A549 (cell line): Measurements from ENCODE around the gene NTM. TPM values are rescaled to one million over a fixed set of nuclear protein-coding genes. Genes with fewer than 3 reads are reported as not detected.

Experiments
- ATAC-seq, 2 experiments: fragments of 200-7000 bp in 1 of 2; fragments of >200 bp in 1 of 2; cut with Nextera tagmentation in 1 of 2; cut with Tn5 transposase in 1 of 2; 3 replicates each; pipeline versions ENCODE4 v1.8.0 to v1.9.1; 2018 to 2020; ENCODE audit warnings: mild to moderate bottlenecking in 1 of 2, moderate library complexity in 1 of 2
- CTCF ChIA-PET: fragments of 300-600 bp; sonication (Branson Sonifier 250); formaldehyde crosslinking; extraction: SDS; loops from one replicate; lab custom pipeline; 2021; ENCODE audit warnings: antibody characterized with exemption, inconsistent platforms; lab: Yijun Ruan, JAX
- POLR2A ChIA-PET: fragments of 350-600 bp; formaldehyde crosslinking; extraction: SDS; loops from one replicate; lab custom pipeline; 2021; ENCODE audit warnings: antibody characterized with exemption, inconsistent platforms; lab: Yijun Ruan, JAX
- DNase-seq, 2 experiments: peaks; one replicate each; pipeline versions ENCODE4 v3.0.0 to v3.0.0-alpha.2; 2011 to 2016; ENCODE audit warnings: low read depth in 1 of 2, low spot score in 1 of 2
- FAIRE-seq: peaks from 2 replicates; lab custom pipeline; 2011; peaks lifted over from hg19 to GRCh38; lab: Jason Lieb, UNC
- H3K27ac ChIP-seq, 2 experiments: fragments of >200 bp; sonication (Bioruptor Twin); formaldehyde crosslinking; 3 replicates each; pipeline ENCODE4 v1.5.1; 2016 to 2017
- H3K4me1 ChIP-seq: fragments of >200 bp; sonication (Bioruptor Twin); formaldehyde crosslinking; 3 replicates; pipeline ENCODE4 v1.6.1; 2016
- H3K4me2 ChIP-seq: fragments of >200 bp; sonication (Bioruptor Twin); formaldehyde crosslinking; 3 replicates; pipeline ENCODE4 v1.6.1; 2016
- H3K4me3 ChIP-seq: fragments of >200 bp; sonication (Bioruptor Twin); formaldehyde crosslinking; 3 replicates; pipeline ENCODE4 v1.5.1; 2016
- H3K9me3 ChIP-seq: fragments of >200 bp; sonication (Bioruptor Twin); formaldehyde crosslinking; 3 replicates; pipeline ENCODE4 v1.6.1; 2016
- ATOH8 ChIP-seq: fragments of 250-450 bp; sonication (Bioruptor Pico); IDR thresholded peaks from 2 replicates; pipeline ENCODE4 v1.5.0; 2020; ENCODE audit warnings: low read depth, mild to moderate bottlenecking, moderate library complexity
- CBX8 ChIP-seq: fragments of 200-600 bp; sonication (generic); IDR thresholded peaks from 2 replicates; pipeline ENCODE4 v1.6.1; 2016
- CHD4 ChIP-seq: fragments of 200-600 bp; sonication (generic); IDR thresholded peaks from 2 replicates; pipeline ENCODE4 v1.6.1; 2016; ENCODE audit warnings: antibody characterized with exemption, mild to moderate bottlenecking, borderline replicate concordance
- EHMT2 ChIP-seq: fragments of 200-600 bp; sonication (generic); IDR thresholded peaks from 2 replicates; pipeline ENCODE4 v1.6.1; 2016; ENCODE audit warnings: antibody characterized with exemption, low read depth, mild to moderate bottlenecking, moderate library complexity
- ESRRA ChIP-seq: fragments of 150-350 bp; IDR thresholded peaks from 2 replicates; pipeline ENCODE4 v1.6.1; 2014; ENCODE audit warnings: mild to moderate bottlenecking, low read length, borderline replicate concordance
- FOSL2 ChIP-seq, 2 experiments: fragments of 450-650 bp in 1 of 2; fragments of >200 bp in 1 of 2; sonication (Bioruptor Twin) in 1 of 2; formaldehyde crosslinking; IDR thresholded peaks; 2 replicates each; pipeline versions ENCODE4 v1.5.0 to v1.6.1; 2016 to 2020; ENCODE audit warnings: mild to moderate bottlenecking in 1 of 2, moderate library complexity in 1 of 2
- HDAC2 ChIP-seq: fragments of 200-600 bp; sonication (generic); IDR thresholded peaks from 2 replicates; pipeline ENCODE4 v1.6.1; 2016
- HEYL ChIP-seq: fragments of 250-450 bp; sonication (Bioruptor Pico); IDR thresholded peaks from 2 replicates; pipeline ENCODE4 v1.8.0; 2021; ENCODE audit warnings: mild to moderate bottlenecking, moderate library complexity
- HOXB13 ChIP-seq: fragments of 250-450 bp; sonication (Bioruptor Pico); IDR thresholded peaks from 2 replicates; pipeline ENCODE4 v1.5.0; 2020; ENCODE audit warnings: low read depth, mild to moderate bottlenecking, moderate library complexity
- KDM1A ChIP-seq: fragments of 200-600 bp; sonication (generic); IDR thresholded peaks from 2 replicates; pipeline ENCODE4 v1.6.1; 2016; ENCODE audit warnings: low read depth, mild to moderate bottlenecking
- MAZ ChIP-seq: fragments of 150-350 bp; IDR thresholded peaks from 2 replicates; pipeline ENCODE4 v1.6.1; 2014; ENCODE audit warnings: antibody characterized with exemption, low read depth, low read length, borderline replicate concordance
- RARB ChIP-seq: fragments of 250-450 bp; sonication (Bioruptor Pico); IDR thresholded peaks from 2 replicates; pipeline ENCODE4 v1.8.0; 2021; ENCODE audit warnings: mild to moderate bottlenecking, moderate library complexity
- RCOR1 ChIP-seq: fragments of 150-350 bp; IDR thresholded peaks from 2 replicates; pipeline ENCODE4 v1.6.1; 2014; ENCODE audit warnings: antibody characterized with exemption, low read length, low read depth
- RNF2 ChIP-seq: fragments of 200-600 bp; sonication (generic); IDR thresholded peaks from 2 replicates; pipeline ENCODE4 v1.6.1; 2016; ENCODE audit warnings: low read depth, mild to moderate bottlenecking, antibody characterized with exemption, moderate library complexity, borderline replicate concordance
- SREBF2 ChIP-seq: fragments of 450-650 bp; IDR thresholded peaks from 2 replicates; pipeline ENCODE4 v1.6.1; 2014; ENCODE audit warnings: mild to moderate bottlenecking, moderate library complexity
- TP53 ChIP-seq: fragments of 250-450 bp; sonication (Bioruptor Pico); IDR thresholded peaks from 2 replicates; pipeline ENCODE4 v1.5.0; 2021; ENCODE audit warnings: mild to moderate bottlenecking, moderate library complexity
- ZFP36 ChIP-seq: fragments of 450-650 bp; IDR thresholded peaks from 2 replicates; pipeline ENCODE4 v1.6.1; 2014; ENCODE audit warnings: borderline replicate concordance; ENCODE audit not compliant: partially characterized antibody
- ZNF302 ChIP-seq: fragments of 250-450 bp; sonication (Bioruptor Pico); IDR thresholded peaks from 2 replicates; pipeline ENCODE4 v1.9.0; 2021; ENCODE audit warnings: inconsistent platforms, mild to moderate bottlenecking, moderate library complexity
- WGBS: methylation state at CpG from one replicate; pipeline ENCODE4 v1.1.6; 2017; ENCODE audit errors: missing lambda C conversion rate; 5-methylcytosine and 5-hydroxymethylcytosine counted together
- polyA plus RNA-seq, 4 experiments: library from polyadenylated mRNA; depleted of rRNA in 3 of 4; stranded (reverse); fragments of >200 nt; fragmentation: RNase III in 1 of 4; extraction: RNeasy Plus Mini Kit Qiagen cat#74134 plus additional on column Dnase treatment in 1 of 4; gene quantifications; 2 replicates in 3 of 4; 3 replicates in 1 of 4; pipeline ENCODE4 v1.2.3, GENCODE V29; 2011 to 2017
- TF ChIP-seq, protein P1 (sequence below): fragments of 250-450 bp; sonication (Bioruptor Pico); IDR thresholded peaks from 2 replicates; pipeline ENCODE4 v1.5.0; 2021; ENCODE audit warnings: mild to moderate bottlenecking, moderate library complexity, borderline replicate concordance
- TF ChIP-seq, protein P2 (sequence below): fragments of 450-650 bp; IDR thresholded peaks from 2 replicates; pipeline ENCODE4 v1.6.1; 2014; ENCODE audit warnings: antibody characterized with exemption

Gene NTM
- polyA plus RNA-seq, 2 of the 4 experiments (the other 2 are of a cell fraction) = not detected

- FAIRE-seq (no peak), DNase-seq (no peak), ATAC-seq (no peak)
- no peak overlapping the region for H3K4me2 ChIP-seq
- no peaks in the 10 kb centered on the region for H3K4me1 ChIP-seq
- ChIA-PET CTCF (interaction anchor here (1.4 to 3.4 kb wide), 5 partner anchors 8 to 23 kb away, joined by 3 to 20 read pairs (median 10); no protein-coding TSS in a partner anchor), POLR2A (no interaction called here)
- TF ChIP-seq SREBF2 = no peak
- no peak for TF ChIP-seq ATOH8 (CRISPR knock-in tag)
- no peak for TF ChIP-seq RNF2
- no peak for TF ChIP-seq CBX8
- no peak for TF ChIP-seq HDAC2
- TF ChIP-seq RCOR1 = no peak
- TF ChIP-seq EHMT2 = no peak
- TF ChIP-seq ZFP36 = no peak
- no peak for TF ChIP-seq FOSL2 (IDR thresholded peaks at IDR 0.05)
- no peak for TF ChIP-seq FOSL2 (CRISPR knock-in tag; IDR thresholded peaks at IDR 0.05)
- TF ChIP-seq HOXB13 (CRISPR knock-in tag) = no peak
- TF ChIP-seq HEYL (CRISPR knock-in tag) = no peak
- TF ChIP-seq CHD4 = no peak
- TF ChIP-seq, protein P1, sequence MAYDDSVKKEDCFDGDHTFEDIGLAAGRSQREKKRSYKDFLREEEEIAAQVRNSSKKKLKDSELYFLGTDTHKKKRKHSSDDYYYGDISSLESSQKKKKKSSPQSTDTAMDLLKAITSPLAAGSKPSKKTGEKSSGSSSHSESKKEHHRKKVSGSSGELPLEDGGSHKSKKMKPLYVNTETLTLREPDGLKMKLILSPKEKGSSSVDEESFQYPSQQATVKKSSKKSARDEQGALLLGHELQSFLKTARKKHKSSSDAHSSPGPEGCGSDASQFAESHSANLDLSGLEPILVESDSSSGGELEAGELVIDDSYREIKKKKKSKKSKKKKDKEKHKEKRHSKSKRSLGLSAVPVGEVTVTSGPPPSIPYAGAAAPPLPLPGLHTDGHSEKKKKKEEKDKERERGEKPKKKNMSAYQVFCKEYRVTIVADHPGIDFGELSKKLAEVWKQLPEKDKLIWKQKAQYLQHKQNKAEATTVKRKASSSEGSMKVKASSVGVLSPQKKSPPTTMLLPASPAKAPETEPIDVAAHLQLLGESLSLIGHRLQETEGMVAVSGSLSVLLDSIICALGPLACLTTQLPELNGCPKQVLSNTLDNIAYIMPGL (CRISPR knock-in tag) = no peak
- no peak for TF ChIP-seq TP53 (CRISPR knock-in tag)
- no peak for TF ChIP-seq MAZ
- no peak overlapping the region for H3K4me3 ChIP-seq
- H3K9me3 ChIP-seq = no peaks in the 10 kb centered on the region
- H3K27ac ChIP-seq = no peak overlapping the region
- WGBS = 16% methylated on average over 10 of the region's 10 CpGs
Observed at GRCh38 chr11:131695889-131696429, 325.5 kb downstream of the NTM start.

- no peak for ATAC-seq
- 31% methylated on average over 8 of the region's 8 CpGs for WGBS
- CTCF ChIA-PET = interaction anchor here (3.4 kb wide), 1 partner anchor 22 kb away, joined by 10 read pairs; no protein-coding TSS in a partner anchor
Observed at GRCh38 chr11:131696690-131697089, 326.3 kb downstream of the NTM start.

More at GRCh38 chr11:131696690-131697089, 326.3 kb downstream of the NTM start:
- TF ChIP-seq KDM1A (no peak), RARB (no peak), ESRRA (no peak), RNF2 (no peak), ZNF302 (no peak)
- TF ChIP-seq, protein P2, sequence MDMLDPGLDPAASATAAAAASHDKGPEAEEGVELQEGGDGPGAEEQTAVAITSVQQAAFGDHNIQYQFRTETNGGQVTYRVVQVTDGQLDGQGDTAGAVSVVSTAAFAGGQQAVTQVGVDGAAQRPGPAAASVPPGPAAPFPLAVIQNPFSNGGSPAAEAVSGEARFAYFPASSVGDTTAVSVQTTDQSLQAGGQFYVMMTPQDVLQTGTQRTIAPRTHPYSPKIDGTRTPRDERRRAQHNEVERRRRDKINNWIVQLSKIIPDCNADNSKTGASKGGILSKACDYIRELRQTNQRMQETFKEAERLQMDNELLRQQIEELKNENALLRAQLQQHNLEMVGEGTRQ = no peak
- TF ChIP-seq, protein P1 (CRISPR knock-in tag) = no peak
- H3K27ac ChIP-seq = no peak overlapping the region
- H3K4me1 ChIP-seq = no peaks in the 10 kb centered on the region
- H3K4me2 ChIP-seq = no peak overlapping the region
- POLR2A ChIA-PET = no interaction called here
- H3K4me3 ChIP-seq = no peak overlapping the region
- no peaks in the 10 kb centered on the region for H3K9me3 ChIP-seq
- FAIRE-seq = no peak
- DNase-seq = no peak
